ENCODE measurements around the gene SMYD3. TPM values are rescaled to one million over a fixed set of nuclear protein-coding genes. Genes with fewer than 3 reads are reported as not detected.
A peak's percentile ranks its signal among the peaks of the same experiment; 100 is the strongest.

The SMYD3 gene
- total and polyA plus RNA-seq, 4 donors = 10.5 to 40.1 (median 32.5) TPM

DNA sequence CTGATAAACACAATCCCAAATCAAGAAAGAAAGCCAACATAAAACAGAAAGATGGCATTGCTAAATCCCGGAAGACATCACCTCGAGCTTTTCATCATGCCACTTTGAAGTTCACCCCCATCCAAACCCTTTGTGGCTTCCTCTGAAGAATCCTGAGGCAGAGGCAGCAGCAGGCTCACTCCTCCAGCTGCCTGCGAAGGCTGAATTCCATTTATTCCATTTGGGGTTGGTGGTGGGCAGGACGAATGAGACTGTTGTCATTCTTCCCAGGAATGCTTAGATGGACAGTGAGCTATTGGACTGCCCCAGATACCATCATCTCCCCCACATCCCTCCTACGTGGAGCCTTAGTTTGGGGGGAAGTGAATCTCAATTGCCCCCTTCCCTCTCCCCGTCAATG, 437.5 kb downstream of the SMYD3 start:
- Histone ChIP-seq H3K4me1 (ENCODE audit: control insufficient read depth in 5 of 5, insufficient read depth in 5 of 5, low read length in 5 of 5) (peaks cover 0 to 20% (median 0%) of the 10 kb centered on the region in 5 donors), H3K4me3 (no peak overlapping the region), H3K9ac (ENCODE audit: insufficient read depth in 1 of 2, low read length in 2 of 2) (no peak overlapping the region), H3K36me3 (ENCODE audit: control insufficient read depth in 4 of 4, insufficient read depth in 4 of 4, low read length in 4 of 4) (no peaks in the 10 kb centered on the region), H3K27ac (ENCODE audit: low read depth in 1 of 2, low read length in 1 of 2) (no peak overlapping the region), H3K9me3 (ENCODE audit: control insufficient read depth in 4 of 4, insufficient read depth in 3 of 4, low read length in 3 of 4) (no peaks in the 10 kb centered on the region), H3K27me3 (ENCODE audit: control insufficient read depth in 3 of 3, insufficient read depth in 3 of 3, low read length in 2 of 3) (no peaks in the 10 kb centered on the region)
- 86 to 94% methylated on average over 6 of the region's 6 CpGs for WGBS, 2 donors
- TF ChIP-seq, protein P1, sequence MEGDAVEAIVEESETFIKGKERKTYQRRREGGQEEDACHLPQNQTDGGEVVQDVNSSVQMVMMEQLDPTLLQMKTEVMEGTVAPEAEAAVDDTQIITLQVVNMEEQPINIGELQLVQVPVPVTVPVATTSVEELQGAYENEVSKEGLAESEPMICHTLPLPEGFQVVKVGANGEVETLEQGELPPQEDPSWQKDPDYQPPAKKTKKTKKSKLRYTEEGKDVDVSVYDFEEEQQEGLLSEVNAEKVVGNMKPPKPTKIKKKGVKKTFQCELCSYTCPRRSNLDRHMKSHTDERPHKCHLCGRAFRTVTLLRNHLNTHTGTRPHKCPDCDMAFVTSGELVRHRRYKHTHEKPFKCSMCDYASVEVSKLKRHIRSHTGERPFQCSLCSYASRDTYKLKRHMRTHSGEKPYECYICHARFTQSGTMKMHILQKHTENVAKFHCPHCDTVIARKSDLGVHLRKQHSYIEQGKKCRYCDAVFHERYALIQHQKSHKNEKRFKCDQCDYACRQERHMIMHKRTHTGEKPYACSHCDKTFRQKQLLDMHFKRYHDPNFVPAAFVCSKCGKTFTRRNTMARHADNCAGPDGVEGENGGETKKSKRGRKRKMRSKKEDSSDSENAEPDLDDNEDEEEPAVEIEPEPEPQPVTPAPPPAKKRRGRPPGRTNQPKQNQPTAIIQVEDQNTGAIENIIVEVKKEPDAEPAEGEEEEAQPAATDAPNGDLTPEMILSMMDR (IDR thresholded peaks at IDR 0.05; ENCODE audit: control extremely low read depth, extremely low read depth) = no peak
- DNase-seq (no peak), ATAC-seq (ENCODE audit: insufficient read depth, low FRiP score) (no peak)

DNA sequence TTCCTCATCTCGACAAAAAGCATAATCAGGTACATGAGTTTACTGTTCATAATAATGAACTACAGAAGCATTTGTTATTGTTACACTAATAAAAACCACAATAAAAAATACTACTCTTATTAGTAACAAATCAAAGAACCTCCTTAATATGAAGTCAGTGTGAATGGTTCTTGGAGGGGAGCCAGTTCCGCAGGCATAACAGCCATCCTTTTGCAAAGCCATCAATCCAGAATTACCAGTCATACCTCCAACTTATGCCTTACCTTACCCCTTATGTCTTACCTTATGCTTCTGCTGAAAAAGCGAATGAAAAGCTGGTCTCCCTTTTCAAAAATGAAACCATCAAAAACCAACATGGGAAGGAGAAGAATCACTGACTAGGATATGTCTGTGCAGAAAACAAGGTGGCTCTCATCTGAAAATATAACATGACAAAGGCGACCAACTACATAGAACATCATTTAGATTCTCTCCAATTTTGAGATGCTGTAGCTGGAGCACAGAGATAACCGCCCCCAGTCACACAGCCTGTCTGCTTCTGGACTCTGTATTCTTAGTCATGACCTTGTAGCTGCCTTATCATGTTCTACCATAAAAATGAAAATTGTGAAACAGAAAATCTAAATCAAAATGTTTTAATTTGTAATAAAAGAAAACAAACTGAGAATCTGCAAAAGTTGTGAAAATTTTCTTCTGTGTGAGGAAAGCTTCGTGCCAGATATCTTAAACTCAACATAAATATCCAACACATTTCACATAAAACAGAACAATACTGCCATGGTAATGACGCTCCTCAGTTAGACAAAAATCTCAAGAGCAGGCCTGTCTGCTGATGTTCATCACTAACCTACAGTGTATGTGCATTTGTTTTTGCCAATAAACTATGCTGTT, 438.2 kb downstream of the SMYD3 start:
- H3K4me3 ChIP-seq = no peak overlapping the region
- TF ChIP-seq, protein P1 (IDR thresholded peaks at IDR 0.05; ENCODE audit: control extremely low read depth, extremely low read depth) = no peak
- H3K9ac ChIP-seq (ENCODE audit: insufficient read depth in 1 of 2, low read length in 2 of 2) = no peak overlapping the region
- H3K36me3 ChIP-seq (ENCODE audit: control insufficient read depth in 4 of 4, insufficient read depth in 4 of 4, low read length in 4 of 4) = no peaks in the 10 kb centered on the region
- H3K9me3 ChIP-seq (ENCODE audit: control insufficient read depth in 4 of 4, insufficient read depth in 3 of 4, low read length in 3 of 4) = no peaks in the 10 kb centered on the region
- ATAC-seq (ENCODE audit: insufficient read depth, low FRiP score) (no peak), DNase-seq (peak in 1 of 3 donors; percentile 63)
- WGBS, 2 donors = 75 to 92% methylated on average over 7 of the region's 7 CpGs
- peaks cover 0 to 20% (median 0%) of the 10 kb centered on the region in 5 donors for H3K4me1 ChIP-seq (ENCODE audit: control insufficient read depth in 5 of 5, insufficient read depth in 5 of 5, low read length in 5 of 5)
- H3K27me3 ChIP-seq (ENCODE audit: control insufficient read depth in 3 of 3, insufficient read depth in 3 of 3, low read length in 2 of 3) = no peaks in the 10 kb centered on the region
- no peak overlapping the region for H3K27ac ChIP-seq (ENCODE audit: low read depth in 1 of 2, low read length in 1 of 2)

DNA sequence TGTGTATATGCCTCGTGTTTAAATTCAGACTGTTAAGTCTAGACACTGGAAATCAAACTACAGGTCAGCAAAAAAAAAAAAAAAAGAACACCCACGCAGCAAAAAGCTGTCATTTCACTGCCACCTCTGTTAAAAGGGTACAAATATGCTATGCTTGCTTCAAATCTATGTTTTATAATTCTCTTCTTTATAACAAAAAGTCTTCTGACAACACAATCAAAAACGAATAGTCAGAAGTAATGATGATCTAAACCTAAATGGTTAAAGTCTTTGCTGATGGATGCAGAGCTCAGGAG, 438.9 kb downstream of the SMYD3 start:
- DNase-seq (no peak), ATAC-seq (ENCODE audit: insufficient read depth, low FRiP score) (no peak)
- no peak overlapping the region for H3K9ac ChIP-seq (ENCODE audit: insufficient read depth in 1 of 2, low read length in 2 of 2)
- H3K9me3 ChIP-seq (ENCODE audit: control insufficient read depth in 4 of 4, insufficient read depth in 3 of 4, low read length in 3 of 4) = no peaks in the 10 kb centered on the region
- WGBS, 2 donors = 70% methylated on average over 3 of the region's 3 CpGs
- no peak overlapping the region for H3K4me3 ChIP-seq
- H3K27me3 ChIP-seq (ENCODE audit: control insufficient read depth in 3 of 3, insufficient read depth in 3 of 3, low read length in 2 of 3) = no peaks in the 10 kb centered on the region
- no peaks in the 10 kb centered on the region for H3K36me3 ChIP-seq (ENCODE audit: control insufficient read depth in 4 of 4, insufficient read depth in 4 of 4, low read length in 4 of 4)
- H3K4me1 ChIP-seq (ENCODE audit: control insufficient read depth in 5 of 5, insufficient read depth in 5 of 5, low read length in 5 of 5) = peaks cover 0 to 20% (median 2%) of the 10 kb centered on the region in 5 donors
- TF ChIP-seq, protein P1 (IDR thresholded peaks at IDR 0.05; ENCODE audit: control extremely low read depth, extremely low read depth) = no peak
- no peak overlapping the region for H3K27ac ChIP-seq (ENCODE audit: low read depth in 1 of 2, low read length in 1 of 2)
